Peyer's patch (tissue), 4 donors: Measurements from ENCODE around the gene CSPG4.

Experiments used
- POLR2A ChIP-seq, 2 donors: fragments of 450-650 bp; IDR thresholded peaks; one replicate each; pipeline ENCODE4 v1.5.1; 2017; ENCODE audit warnings: antibody characterized with exemption in 2 of 2, mild to moderate bottlenecking in 2 of 2, moderate library complexity in 2 of 2
- TF ChIP-seq, protein P1 (sequence below), 6 experiments: fragments of 450-650 bp in 4 of 6; fragments of 200-600 bp in 2 of 6; sonication (generic) in 1 of 6; IDR thresholded peaks; one replicate each; pipeline ENCODE4 v1.5.1; 2017 to 2019; ENCODE audit warnings: antibody characterized with exemption in 6 of 6, mild to moderate bottlenecking in 3 of 6, moderate library complexity in 1 of 6

DNA sequence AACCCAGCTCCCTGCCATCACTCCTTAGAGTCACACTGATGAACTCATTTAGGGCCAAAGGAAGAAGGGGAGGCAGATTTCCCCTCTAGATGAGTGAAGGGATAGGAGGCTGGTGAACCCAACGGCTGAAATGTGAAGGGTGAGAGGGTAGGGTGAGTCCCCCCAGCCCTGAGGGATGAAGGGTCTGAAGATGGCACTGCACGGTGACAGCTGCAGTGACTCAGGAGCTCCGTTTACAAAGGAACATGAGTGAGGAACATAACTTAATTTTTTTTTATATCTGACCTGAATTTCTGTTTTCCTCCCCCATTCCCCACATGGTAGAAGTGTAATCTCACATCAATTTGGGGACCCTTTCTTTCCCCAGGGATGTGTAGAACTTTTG is 50.9 kb downstream of the CSPG4 start:
- TF ChIP-seq, protein P1, sequence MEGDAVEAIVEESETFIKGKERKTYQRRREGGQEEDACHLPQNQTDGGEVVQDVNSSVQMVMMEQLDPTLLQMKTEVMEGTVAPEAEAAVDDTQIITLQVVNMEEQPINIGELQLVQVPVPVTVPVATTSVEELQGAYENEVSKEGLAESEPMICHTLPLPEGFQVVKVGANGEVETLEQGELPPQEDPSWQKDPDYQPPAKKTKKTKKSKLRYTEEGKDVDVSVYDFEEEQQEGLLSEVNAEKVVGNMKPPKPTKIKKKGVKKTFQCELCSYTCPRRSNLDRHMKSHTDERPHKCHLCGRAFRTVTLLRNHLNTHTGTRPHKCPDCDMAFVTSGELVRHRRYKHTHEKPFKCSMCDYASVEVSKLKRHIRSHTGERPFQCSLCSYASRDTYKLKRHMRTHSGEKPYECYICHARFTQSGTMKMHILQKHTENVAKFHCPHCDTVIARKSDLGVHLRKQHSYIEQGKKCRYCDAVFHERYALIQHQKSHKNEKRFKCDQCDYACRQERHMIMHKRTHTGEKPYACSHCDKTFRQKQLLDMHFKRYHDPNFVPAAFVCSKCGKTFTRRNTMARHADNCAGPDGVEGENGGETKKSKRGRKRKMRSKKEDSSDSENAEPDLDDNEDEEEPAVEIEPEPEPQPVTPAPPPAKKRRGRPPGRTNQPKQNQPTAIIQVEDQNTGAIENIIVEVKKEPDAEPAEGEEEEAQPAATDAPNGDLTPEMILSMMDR (IDR thresholded peaks at IDR 0.05): no peak
- TF ChIP-seq POLR2A (IDR thresholded peaks at IDR 0.05): no peak
